ENCODE data around the gene FAM13B.

DNA sequence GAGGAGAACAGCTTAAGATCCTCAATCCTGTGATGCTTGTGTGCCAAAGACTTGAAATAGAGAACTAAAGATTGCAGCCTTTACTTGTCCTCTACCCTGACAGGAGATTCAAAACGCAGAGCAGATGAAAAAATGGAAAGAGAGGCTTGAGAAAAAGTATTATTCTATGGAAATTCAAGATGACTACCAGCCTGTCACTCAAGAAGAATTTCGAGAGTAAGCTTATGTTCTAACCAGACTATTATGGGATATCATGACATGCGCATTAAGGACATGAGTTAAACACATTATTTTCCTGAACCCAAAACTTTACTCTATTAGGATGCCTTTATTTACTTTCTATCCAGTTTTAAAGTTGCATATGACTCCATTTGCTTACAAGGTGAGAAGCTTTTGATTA, 97.2 kb downstream of the FAM13B start:
- TF ChIP-seq, protein P1, sequence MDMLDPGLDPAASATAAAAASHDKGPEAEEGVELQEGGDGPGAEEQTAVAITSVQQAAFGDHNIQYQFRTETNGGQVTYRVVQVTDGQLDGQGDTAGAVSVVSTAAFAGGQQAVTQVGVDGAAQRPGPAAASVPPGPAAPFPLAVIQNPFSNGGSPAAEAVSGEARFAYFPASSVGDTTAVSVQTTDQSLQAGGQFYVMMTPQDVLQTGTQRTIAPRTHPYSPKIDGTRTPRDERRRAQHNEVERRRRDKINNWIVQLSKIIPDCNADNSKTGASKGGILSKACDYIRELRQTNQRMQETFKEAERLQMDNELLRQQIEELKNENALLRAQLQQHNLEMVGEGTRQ (CRISPR knock-in tag; IDR thresholded peaks at IDR 0.05), result no peak
- no peak for TF ChIP-seq RBBP5 (IDR thresholded peaks at IDR 0.05; ENCODE audit: borderline replicate concordance, insufficient read depth, low read length, poor library complexity, severe bottlenecking)
- TF ChIP-seq POLR2AphosphoS5 (IDR thresholded peaks at IDR 0.05; ENCODE audit: control insufficient read depth, insufficient read depth, low read depth, low read length), result no peak
- no peak for TF ChIP-seq NFE2 (IDR thresholded peaks at IDR 0.05; ENCODE audit: low read depth)
- TF ChIP-seq, protein P2, sequence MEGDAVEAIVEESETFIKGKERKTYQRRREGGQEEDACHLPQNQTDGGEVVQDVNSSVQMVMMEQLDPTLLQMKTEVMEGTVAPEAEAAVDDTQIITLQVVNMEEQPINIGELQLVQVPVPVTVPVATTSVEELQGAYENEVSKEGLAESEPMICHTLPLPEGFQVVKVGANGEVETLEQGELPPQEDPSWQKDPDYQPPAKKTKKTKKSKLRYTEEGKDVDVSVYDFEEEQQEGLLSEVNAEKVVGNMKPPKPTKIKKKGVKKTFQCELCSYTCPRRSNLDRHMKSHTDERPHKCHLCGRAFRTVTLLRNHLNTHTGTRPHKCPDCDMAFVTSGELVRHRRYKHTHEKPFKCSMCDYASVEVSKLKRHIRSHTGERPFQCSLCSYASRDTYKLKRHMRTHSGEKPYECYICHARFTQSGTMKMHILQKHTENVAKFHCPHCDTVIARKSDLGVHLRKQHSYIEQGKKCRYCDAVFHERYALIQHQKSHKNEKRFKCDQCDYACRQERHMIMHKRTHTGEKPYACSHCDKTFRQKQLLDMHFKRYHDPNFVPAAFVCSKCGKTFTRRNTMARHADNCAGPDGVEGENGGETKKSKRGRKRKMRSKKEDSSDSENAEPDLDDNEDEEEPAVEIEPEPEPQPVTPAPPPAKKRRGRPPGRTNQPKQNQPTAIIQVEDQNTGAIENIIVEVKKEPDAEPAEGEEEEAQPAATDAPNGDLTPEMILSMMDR (IDR thresholded peaks at IDR 0.05 in 2 of 3, conservative IDR thresholded peaks at IDR 0.05 in 1 of 3; ENCODE audit: insufficient read depth in 2 of 3, low read depth in 1 of 3, low read length in 3 of 3), result no peak
- TF ChIP-seq, protein P3, sequence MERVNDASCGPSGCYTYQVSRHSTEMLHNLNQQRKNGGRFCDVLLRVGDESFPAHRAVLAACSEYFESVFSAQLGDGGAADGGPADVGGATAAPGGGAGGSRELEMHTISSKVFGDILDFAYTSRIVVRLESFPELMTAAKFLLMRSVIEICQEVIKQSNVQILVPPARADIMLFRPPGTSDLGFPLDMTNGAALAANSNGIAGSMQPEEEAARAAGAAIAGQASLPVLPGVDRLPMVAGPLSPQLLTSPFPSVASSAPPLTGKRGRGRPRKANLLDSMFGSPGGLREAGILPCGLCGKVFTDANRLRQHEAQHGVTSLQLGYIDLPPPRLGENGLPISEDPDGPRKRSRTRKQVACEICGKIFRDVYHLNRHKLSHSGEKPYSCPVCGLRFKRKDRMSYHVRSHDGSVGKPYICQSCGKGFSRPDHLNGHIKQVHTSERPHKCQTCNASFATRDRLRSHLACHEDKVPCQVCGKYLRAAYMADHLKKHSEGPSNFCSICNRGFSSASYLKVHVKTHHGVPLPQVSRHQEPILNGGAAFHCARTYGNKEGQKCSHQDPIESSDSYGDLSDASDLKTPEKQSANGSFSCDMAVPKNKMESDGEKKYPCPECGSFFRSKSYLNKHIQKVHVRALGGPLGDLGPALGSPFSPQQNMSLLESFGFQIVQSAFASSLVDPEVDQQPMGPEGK (CRISPR knock-in tag; IDR thresholded peaks at IDR 0.05; ENCODE audit: borderline replicate concordance), result no peak
- TF ChIP-seq NCOA4 (IDR thresholded peaks at IDR 0.05; ENCODE audit: partially characterized antibody), result no peak
- TF ChIP-seq CBX1 (IDR thresholded peaks at IDR 0.05; ENCODE audit: low read depth), result no peak
- no peak for TF ChIP-seq TFAM (CRISPR knock-in tag; conservative IDR thresholded peaks at IDR 0.05)
- no peak for TF ChIP-seq HMG20A (CRISPR knock-in tag; conservative IDR thresholded peaks at IDR 0.05)
- TF ChIP-seq ZZZ3 (IDR thresholded peaks at IDR 0.05), result no peak
